A549 (cell line): ENCODE measurements around the gene ERCC6.

Source experiments
- CTCF ChIP-seq: fragments of >200 bp; sonication (Bioruptor Twin); formaldehyde crosslinking; IDR thresholded peaks from 3 replicates; pipeline ENCODE4 v1.5.1; 2016
- ELK1 ChIP-seq: fragments of 150-350 bp; IDR thresholded peaks from 2 replicates; pipeline ENCODE4 v1.6.1; 2014; ENCODE audit warnings: low read depth, mild to moderate bottlenecking, low read length
- HMGXB4 ChIP-seq: fragments of 250-450 bp; sonication (Bioruptor Pico); IDR thresholded peaks from 2 replicates; pipeline ENCODE4 v1.5.0; 2021; ENCODE audit warnings: mild to moderate bottlenecking, moderate library complexity, borderline replicate concordance
- HOXA7 ChIP-seq: fragments of 250-450 bp; sonication (Bioruptor Pico); IDR thresholded peaks from 2 replicates; pipeline ENCODE4 v1.5.0; 2020; ENCODE audit warnings: mild to moderate bottlenecking, moderate library complexity
- JUNB ChIP-seq: fragments of >200 bp; sonication (Bioruptor Twin); formaldehyde crosslinking; IDR thresholded peaks from 2 replicates; pipeline ENCODE4 v1.6.1; 2016
- KDM1A ChIP-seq: fragments of 200-600 bp; sonication (generic); IDR thresholded peaks from 2 replicates; pipeline ENCODE4 v1.6.1; 2016; ENCODE audit warnings: low read depth, mild to moderate bottlenecking
- POLR2A ChIP-seq: IDR thresholded peaks from 2 replicates; pipeline ENCODE4 v1.6.1; 2012; ENCODE audit warnings: mild to moderate bottlenecking, low read length
- POLR2AphosphoS2 ChIP-seq: conservative IDR thresholded peaks from 2 replicates; pipeline ENCODE4 v1.6.1; 2012; ENCODE audit warnings: low read length, improper control_type of control experiment, inconsistent platforms
- RAD21 ChIP-seq, 2 experiments: fragments of >200 bp in 1 of 2; sonication (Bioruptor Twin) in 1 of 2; formaldehyde crosslinking in 1 of 2; IDR thresholded peaks in 1 of 2; conservative IDR thresholded peaks in 1 of 2; 2 replicates in 1 of 2; 3 replicates in 1 of 2; pipeline ENCODE4 v1.6.1; 2012 to 2018; ENCODE audit warnings: inconsistent platforms in 1 of 2

DNA sequence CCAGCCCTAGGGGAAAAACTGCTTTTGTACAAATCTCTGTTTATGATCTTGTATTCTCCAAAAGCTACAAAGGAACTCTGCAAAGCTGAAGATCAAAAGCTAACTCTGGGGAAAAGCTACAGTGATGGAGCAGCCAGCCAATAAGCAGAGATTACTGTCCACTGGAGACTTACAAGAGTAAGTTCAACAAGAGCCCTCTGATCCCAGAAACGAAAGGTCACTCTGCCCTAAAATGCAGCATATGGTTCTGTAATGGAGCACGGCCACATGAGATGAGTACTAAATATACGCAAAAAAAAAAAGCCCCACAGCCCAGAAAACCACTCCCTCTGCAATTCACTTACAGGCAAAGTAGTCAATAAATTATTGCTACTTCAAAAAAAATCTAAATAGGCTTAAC lies 60.1 kb downstream of the ERCC6 start:
- no peak for TF ChIP-seq CTCF
- TF ChIP-seq JUNB: no peak
- TF ChIP-seq HMGXB4 (CRISPR knock-in tag): no peak
- no peak for TF ChIP-seq KDM1A
- no peak for TF ChIP-seq POLR2A
- TF ChIP-seq RAD21 (conservative IDR thresholded peaks at IDR 0.05 in 1 of 2, IDR thresholded peaks at IDR 0.05 in 1 of 2): no peak
- no peak for TF ChIP-seq POLR2AphosphoS2
- TF ChIP-seq ELK1: no peak
- no peak for TF ChIP-seq HOXA7
